ENCODE results near the gene GALNT12.
A peak's percentile ranks its signal among the peaks of the same experiment; 100 is the strongest.

DNA sequence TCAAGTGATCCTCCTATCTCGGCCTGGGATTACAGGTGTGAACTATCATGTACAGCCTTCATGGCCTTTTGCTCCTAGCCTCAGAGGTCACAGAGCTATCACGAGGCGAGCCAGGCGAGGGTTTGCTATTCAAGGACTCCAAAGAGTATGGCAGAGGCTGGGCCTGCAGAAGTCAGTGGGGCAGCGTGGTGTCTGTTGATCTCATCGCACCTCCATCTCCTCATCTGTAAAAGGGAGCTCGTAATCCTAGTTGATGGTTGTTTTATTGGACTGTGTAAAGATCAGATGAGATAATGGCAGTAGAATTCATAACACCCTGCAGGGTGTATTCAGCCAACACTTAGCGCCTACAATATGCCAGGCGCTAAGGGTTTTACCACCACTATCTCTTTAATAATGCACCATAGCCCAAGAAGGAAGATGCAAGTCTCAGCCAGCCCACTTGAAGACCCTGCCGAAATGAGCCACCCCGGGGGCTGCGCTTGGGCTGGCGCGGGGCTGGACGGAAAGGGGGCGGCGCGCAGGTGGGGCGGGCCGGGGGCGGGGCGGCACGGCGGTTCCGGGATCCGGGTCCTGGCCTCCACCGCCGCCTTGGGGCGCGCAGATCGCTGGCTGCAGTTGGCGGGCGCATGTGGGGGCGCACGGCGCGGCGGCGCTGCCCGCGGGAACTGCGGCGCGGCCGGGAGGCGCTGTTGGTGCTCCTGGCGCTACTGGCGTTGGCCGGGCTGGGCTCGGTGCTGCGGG is at the start of gene GALNT12:
- TF ChIP-seq TAF1 (IDR thresholded peaks at IDR 0.05; ENCODE audit: low read depth, low read length): no peak
- TF ChIP-seq POLR2A (IDR thresholded peaks at IDR 0.05; ENCODE audit: low read depth, low read length): 0 out of 2 replicates have a peak, but pooled peaks have one; percentile 47
- TF ChIP-seq POLR2AphosphoS5 (IDR thresholded peaks at IDR 0.05; ENCODE audit: low read depth, low read length): 0 out of 2 replicates have a peak, but pooled peaks have one; percentile 40
